ENCODE data around the gene HOXB9. TPM values are rescaled to one million over a fixed set of nuclear protein-coding genes. Genes with fewer than 3 reads are reported as not detected.
A peak's percentile ranks its signal among the peaks of the same experiment; 100 is the strongest.

The HOXB9 gene
- total RNA-seq, 4 donors from 2014 or later: 0.43 to 1.0 TPM; not detected in 2

GRCh38 chr17:48589060-48589830 lies 36.9 kb downstream of the HOXB9 start:
- no peaks in the 10 kb centered on the region for H3K9me3 ChIP-seq
- H3K36me3 ChIP-seq: no peaks in the 10 kb centered on the region
- intact Hi-C loops (cut with DNase I; ENCODE audit: low total_unique reads): loop anchor here (2.0 kb wide), 1 partner anchor 96 kb away; no protein-coding TSS in a partner anchor
- TF ChIP-seq POLR2A (IDR thresholded peaks at IDR 0.05): no peak
- TF ChIP-seq, protein P1, sequence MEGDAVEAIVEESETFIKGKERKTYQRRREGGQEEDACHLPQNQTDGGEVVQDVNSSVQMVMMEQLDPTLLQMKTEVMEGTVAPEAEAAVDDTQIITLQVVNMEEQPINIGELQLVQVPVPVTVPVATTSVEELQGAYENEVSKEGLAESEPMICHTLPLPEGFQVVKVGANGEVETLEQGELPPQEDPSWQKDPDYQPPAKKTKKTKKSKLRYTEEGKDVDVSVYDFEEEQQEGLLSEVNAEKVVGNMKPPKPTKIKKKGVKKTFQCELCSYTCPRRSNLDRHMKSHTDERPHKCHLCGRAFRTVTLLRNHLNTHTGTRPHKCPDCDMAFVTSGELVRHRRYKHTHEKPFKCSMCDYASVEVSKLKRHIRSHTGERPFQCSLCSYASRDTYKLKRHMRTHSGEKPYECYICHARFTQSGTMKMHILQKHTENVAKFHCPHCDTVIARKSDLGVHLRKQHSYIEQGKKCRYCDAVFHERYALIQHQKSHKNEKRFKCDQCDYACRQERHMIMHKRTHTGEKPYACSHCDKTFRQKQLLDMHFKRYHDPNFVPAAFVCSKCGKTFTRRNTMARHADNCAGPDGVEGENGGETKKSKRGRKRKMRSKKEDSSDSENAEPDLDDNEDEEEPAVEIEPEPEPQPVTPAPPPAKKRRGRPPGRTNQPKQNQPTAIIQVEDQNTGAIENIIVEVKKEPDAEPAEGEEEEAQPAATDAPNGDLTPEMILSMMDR (IDR thresholded peaks at IDR 0.05): no peak
- DNase-seq: no peak
- peak overlapping the region in 1 of 2 donors; percentile 68 for H3K27ac ChIP-seq
- H3K4me3 ChIP-seq: peak overlapping the region in 1 of 2 donors; percentile 27
- H3K4me1 ChIP-seq: peaks cover 0 to 6% of the 10 kb centered on the region in 2 donors
- H3K27me3 ChIP-seq: peaks cover 0 to 47% of the 10 kb centered on the region in 2 donors

DNA sequence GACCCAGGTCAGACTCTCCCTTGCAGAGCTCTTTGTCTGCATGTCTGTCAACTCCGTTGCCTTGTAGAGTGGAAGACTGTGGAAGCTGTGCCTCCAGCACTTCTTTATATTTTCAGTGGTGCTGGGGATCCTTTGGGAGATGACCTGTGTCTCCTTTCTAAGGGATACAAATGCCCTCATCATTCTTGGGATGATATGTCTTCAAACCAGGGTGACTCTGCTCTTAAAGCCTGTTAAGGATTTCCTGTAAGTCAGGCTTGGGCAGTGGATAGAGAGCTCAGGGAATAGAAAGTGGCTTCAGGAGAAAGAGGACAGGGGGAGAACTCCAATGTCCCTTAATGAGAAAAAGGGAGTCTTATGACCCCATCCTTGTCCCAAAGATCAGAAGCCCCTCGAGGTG lies 37.6 kb downstream of the HOXB9 start:
- DNase-seq: no peak
- Histone ChIP-seq H3K27ac (peak overlapping the region; percentile 79 to 87), H3K4me1 (peaks cover 0 to 6% of the 10 kb centered on the region in 2 donors), H3K36me3 (no peaks in the 10 kb centered on the region), H3K27me3 (peaks cover 0 to 50% of the 10 kb centered on the region in 2 donors), H3K9me3 (no peaks in the 10 kb centered on the region), H3K4me3 (no peak overlapping the region)
- intact Hi-C loops (cut with DNase I; ENCODE audit: low total_unique reads): loop anchor here (2.0 kb wide), 1 partner anchor 96 kb away; no protein-coding TSS in a partner anchor
- TF ChIP-seq, protein P1 (IDR thresholded peaks at IDR 0.05): no peak

- intact Hi-C loops (cut with DNase I; ENCODE audit: low total_unique reads): loop anchor here (2.0 kb wide), 1 partner anchor 95 kb away; no protein-coding TSS in a partner anchor
- H3K36me3 ChIP-seq: no peaks in the 10 kb centered on the region
- no peak for DNase-seq
- peaks cover 0 to 6% of the 10 kb centered on the region in 2 donors for H3K4me1 ChIP-seq
- H3K9me3 ChIP-seq: no peaks in the 10 kb centered on the region
- no peak overlapping the region for H3K4me3 ChIP-seq
- peak overlapping the region; percentile 79 to 87 for H3K27ac ChIP-seq
- TF ChIP-seq, protein P1 (IDR thresholded peaks at IDR 0.05): no peak
- no peak for TF ChIP-seq POLR2A (IDR thresholded peaks at IDR 0.05)
- H3K27me3 ChIP-seq: peaks cover 0 to 49% of the 10 kb centered on the region in 2 donors
Observed at GRCh38 chr17:48588074-48588415, 38.1 kb downstream of the HOXB9 start.

DNA sequence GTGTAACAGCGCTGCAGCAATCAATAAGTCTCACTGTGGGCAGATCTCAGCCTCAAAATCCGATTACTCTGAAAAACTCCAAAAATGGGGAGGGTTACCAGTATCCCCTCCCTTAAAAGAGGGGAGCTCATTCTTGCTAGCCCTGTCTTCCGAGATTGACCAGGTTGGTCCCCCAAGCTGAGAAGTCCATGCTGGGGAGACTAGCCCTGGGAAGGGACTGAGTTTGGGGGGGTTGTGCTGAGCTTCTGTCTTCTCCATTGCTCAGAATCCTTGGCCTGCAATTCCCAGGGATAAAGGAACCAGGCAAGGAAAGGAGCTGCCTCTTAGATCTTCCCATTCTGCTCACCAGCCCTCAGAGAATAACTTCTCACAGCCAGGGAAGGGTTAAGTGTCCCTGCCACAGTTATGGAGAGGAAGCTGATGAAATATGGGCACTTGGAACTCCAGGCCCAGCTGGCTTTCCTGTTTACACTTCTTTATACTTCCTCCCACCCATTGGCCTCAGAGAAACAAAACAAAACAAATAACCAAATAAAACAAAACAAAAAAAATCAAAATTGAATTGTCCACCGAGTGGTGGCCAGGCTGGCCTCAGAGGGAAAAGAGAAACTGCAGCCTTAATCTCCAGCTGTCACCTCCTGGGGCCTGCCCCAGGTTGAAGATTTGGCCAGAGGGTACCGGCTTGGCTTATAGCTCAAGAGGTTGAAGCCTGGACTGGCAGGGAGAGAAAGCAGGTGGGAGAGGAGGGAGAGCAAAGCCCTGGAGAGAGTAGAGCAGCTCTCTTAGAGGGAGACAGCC lies 38.7 kb downstream of the HOXB9 start:
- TF ChIP-seq POLR2A (IDR thresholded peaks at IDR 0.05): no peak
- TF ChIP-seq, protein P1 (IDR thresholded peaks at IDR 0.05): no peak
- peaks cover 0 to 43% of the 10 kb centered on the region in 2 donors for H3K27me3 ChIP-seq
- DNase-seq: no peak
- no peaks in the 10 kb centered on the region for H3K9me3 ChIP-seq
- no peaks in the 10 kb centered on the region for H3K36me3 ChIP-seq
- H3K27ac ChIP-seq: peak overlapping the region; percentile 79 to 87
- H3K4me1 ChIP-seq: peaks cover 0 to 6% of the 10 kb centered on the region in 2 donors
- intact Hi-C loops (cut with DNase I; ENCODE audit: low total_unique reads): loop anchor here (2.0 kb wide), 1 partner anchor 95 kb away; no protein-coding TSS in a partner anchor
- H3K4me3 ChIP-seq: no peak overlapping the region
